AG09319 (cell line): ENCODE measurements around the gene MINDY2.
A peak's percentile ranks its signal among the peaks of the same experiment; 100 is the strongest.

Experiments
- DNase-seq: peaks from one replicate; pipeline ENCODE4 v3.0.0-alpha.2; 2010; ENCODE audit warnings: low read depth; ENCODE audit errors: extremely low read depth
- TF ChIP-seq, protein P1 (sequence below): IDR thresholded peaks from 2 replicates; pipeline ENCODE4 v1.5.1; 2011; ENCODE audit warnings: low read depth, mild to moderate bottlenecking, inconsistent platforms, low read length, moderate library complexity

Gene MINDY2

DNA sequence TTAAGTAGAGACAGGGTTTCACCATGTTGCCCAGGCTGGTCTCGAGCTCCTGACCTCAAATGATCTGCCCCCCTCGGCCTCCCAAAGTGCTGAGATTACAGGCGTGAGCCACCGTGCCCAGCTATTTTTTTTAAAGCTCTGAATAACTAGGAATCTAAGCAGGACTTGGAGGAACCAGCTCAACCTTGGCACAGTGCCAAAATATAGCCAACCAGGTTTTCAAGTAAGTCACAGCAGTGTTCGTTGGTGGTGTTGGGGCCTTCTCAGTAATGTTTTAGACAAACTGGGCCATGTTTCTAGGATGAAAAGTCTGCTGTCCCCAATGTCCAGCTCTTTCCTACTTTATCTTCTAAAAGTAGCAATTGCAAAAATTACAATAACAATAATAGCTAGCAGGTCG lies 15.1 kb upstream of the MINDY2 start:
- DNase-seq, result no peak
- TF ChIP-seq, protein P1, sequence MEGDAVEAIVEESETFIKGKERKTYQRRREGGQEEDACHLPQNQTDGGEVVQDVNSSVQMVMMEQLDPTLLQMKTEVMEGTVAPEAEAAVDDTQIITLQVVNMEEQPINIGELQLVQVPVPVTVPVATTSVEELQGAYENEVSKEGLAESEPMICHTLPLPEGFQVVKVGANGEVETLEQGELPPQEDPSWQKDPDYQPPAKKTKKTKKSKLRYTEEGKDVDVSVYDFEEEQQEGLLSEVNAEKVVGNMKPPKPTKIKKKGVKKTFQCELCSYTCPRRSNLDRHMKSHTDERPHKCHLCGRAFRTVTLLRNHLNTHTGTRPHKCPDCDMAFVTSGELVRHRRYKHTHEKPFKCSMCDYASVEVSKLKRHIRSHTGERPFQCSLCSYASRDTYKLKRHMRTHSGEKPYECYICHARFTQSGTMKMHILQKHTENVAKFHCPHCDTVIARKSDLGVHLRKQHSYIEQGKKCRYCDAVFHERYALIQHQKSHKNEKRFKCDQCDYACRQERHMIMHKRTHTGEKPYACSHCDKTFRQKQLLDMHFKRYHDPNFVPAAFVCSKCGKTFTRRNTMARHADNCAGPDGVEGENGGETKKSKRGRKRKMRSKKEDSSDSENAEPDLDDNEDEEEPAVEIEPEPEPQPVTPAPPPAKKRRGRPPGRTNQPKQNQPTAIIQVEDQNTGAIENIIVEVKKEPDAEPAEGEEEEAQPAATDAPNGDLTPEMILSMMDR, result no peak

DNA sequence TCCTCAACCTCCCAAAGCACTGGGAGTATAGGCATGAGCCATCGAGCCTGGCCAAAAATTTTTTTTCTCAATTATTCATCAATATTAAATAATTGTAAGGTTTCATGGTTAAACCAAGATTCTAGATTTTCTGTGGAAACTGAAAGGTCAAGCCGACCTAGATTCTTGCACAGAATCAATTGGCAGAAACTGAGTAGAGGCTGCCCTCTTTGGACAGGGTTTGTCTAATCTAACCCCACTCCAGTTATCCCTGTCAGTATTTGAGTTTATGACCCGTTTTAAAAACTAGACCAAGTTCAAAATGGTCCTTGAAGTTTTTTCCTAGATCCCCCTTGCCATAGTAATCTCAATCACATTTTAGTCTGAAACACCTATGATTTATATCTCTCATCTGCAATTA lies 13.0 kb upstream of the MINDY2 start:
- DNase-seq, result no peak
- TF ChIP-seq, protein P1, result peak; percentile 39

DNA sequence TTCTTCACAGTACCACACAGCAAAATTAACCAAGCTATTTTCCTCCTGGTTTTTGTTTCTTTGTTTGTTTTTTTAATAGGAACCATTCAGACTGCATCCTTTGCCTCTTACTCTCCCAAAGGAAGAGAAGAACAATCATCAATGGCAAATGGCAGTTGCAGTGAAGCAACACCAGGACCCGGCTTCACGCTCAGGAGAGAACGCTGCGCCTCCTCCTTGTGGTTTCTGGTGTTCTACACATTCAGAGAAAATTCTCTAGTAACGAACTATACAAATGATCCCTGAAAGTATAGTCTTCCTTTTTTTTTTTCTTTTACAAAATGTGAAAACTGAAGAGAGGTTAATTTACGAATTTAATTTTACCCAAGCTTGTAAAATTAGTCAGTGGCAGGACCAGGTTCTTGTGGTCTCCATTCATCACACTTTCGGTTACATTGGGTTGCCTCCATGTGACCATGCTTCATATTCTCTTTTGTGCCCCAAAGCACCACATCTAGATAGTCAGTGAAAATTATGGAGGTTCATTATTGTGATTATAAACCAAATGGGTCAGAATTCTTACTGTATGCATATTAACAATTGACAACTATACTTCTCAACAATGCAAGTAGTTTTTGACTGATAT lies 10.6 kb upstream of the MINDY2 start:
- DNase-seq, result no peak
- TF ChIP-seq, protein P1, result no peak

DNA sequence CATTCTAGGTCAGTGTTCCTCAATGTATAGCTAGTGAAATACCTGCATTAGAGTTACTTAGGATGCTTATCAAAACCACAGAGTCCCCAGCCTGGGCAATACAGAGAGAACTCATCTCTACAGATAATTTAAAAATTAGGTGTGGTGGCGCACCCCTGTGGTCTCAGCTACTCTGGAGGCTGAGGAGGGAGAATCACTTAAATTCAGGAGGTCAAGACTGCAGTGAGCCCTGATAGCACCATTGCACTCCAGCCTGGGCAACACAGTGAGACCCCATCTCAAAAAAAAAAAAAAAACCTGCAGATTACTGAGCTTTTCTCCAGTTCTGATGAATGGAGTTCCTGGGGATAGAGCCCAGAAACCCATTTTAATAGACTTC lies 10.1 kb upstream of the MINDY2 start:
- TF ChIP-seq, protein P1, result no peak
- DNase-seq, result no peak

DNA sequence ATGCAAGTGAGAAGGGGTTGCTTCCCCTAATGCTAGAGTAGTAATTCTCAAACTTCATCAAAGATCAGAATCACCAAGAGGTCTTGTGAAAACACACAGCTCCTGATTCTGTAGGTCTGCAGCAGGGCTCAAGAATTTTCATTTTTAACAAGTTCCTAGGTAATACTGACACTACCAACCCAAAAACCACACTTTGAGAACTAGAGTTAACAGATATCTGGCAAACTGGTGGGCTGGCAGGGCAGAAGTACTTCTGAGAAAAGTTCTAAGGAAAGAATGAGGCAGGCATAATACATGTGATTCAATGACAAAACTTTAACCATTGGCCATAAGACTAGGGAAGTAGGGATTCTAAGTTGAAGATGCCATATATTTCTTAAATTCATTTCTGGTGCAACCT lies 8.8 kb upstream of the MINDY2 start:
- no peak for DNase-seq
- TF ChIP-seq, protein P1, result no peak

DNA sequence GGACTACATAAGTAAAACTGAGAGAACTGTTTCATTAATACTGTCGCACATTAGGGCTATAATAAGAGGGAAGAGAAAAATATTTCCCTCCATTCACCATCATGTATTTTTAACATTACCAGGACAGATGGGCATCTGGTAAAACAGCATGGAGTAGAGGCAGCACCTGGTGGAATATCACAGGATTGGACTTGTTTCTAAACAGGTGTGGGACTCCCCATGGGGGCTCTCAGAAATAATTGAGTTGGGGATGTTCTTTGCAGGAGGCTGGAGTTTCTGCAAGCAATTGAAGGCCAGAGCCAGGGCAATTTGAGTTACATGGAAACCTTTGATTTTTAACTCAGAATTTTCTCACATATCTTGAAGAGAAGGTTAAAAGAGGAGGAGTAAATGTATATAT lies 8.4 kb upstream of the MINDY2 start:
- no peak for DNase-seq
- TF ChIP-seq, protein P1, result no peak

DNA sequence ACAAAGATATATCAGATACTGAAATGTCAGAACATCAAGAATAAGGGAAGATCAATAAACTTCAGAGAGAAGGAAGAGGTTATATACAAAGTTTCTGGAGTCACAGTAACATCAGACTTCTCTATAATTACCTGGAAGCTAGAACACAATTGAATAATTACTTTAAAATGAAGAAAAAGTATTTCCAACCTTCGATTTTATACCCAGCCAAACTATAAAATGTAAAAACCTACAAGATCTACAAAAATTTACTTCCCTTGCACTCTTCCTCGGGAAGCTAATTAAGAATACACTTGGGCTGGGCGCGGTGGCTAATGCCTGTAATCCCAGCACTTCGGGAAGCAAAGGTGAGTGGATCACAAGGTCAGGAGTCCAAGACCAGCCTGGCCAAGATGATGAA lies 6.6 kb upstream of the MINDY2 start:
- TF ChIP-seq, protein P1, result no peak
- no peak for DNase-seq
